Raji (cell line): ENCODE results near the gene TMEM183A.

Experiments used
- POLR2A ChIP-seq: IDR thresholded peaks from 2 replicates; pipeline ENCODE4 v1.6.1; 2011; ENCODE audit warnings: low read depth, low read length, control low read depth; ENCODE audit not compliant: insufficient read depth

TMEM183A gene

DNA sequence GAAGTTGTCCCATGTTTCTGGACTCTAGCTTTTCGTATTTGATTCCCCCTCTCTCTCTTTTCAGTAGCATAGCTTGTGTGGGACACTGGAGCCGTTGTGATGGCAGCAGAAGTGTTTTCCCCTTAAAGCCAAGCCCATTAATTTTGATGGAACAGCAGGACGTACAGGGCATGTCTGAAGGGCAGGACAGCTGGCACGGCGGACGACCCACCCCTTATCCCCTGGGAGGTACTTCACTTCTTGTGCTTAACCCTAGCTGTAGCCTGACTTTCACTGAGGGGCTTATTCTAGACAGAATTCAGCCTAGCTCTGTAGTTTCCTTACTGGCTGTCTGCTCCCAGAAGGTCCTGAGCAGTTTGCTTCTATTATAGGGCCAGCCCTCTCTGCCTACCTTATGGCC, 10.5 kb downstream of the TMEM183A start:
- no peak for TF ChIP-seq POLR2A

DNA sequence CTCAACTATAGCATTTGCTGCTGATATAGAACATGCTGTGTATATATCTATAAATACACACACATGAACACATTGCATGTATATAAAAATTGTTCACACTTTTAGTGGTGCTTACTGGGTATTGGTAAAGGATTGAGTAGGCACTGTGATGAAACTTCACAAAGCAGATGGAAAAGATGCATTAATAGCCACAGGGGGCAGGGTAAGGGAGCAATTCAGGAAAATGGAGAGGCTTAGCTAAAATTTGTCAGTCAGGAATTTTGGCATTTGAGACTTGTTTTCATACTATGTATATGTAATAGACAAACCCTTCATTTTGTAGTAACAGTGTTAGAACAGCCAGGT, 18.5 kb downstream of the TMEM183A start:
- no peak for TF ChIP-seq POLR2A

DNA sequence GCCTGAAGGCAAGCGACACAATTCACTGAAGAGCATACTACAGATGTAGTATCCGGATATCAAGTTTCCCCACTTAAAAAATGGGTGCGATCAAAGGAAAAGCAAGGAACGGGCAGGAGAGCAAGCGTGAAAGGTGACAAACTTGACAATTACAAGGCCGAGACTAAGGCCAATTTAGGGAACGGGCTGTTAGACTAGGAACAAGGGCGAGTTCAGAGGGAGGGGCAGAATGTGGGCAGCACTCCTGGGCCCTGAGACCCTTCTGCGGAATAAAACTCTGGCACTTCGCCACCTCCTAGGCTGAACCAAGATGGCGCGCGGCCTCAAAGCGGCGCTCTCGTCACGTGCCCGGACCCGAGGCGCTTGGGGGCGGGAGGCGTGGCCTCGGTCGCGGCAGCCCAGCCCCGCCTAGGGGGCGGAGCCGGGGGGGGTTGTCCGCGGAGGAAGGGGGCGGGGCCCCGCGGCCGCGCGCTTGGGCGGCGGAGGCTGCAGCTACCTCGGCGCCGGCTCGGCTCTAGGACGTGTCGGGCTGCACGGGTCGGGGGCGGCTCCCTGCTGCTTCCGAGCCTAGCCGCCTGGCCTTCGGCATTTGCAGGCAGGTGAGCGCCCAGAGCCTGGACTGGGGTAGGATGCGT, 19.0 kb downstream of the TMEM183A start, which contains the start of gene PPFIA4:
Gene PPFIA4 (plus strand): TSS at position 461 of the 635 bp plus-strand sequence. CDS start 12,518 bp downstream, outside the sequence.
- no peak for TF ChIP-seq POLR2A

DNA sequence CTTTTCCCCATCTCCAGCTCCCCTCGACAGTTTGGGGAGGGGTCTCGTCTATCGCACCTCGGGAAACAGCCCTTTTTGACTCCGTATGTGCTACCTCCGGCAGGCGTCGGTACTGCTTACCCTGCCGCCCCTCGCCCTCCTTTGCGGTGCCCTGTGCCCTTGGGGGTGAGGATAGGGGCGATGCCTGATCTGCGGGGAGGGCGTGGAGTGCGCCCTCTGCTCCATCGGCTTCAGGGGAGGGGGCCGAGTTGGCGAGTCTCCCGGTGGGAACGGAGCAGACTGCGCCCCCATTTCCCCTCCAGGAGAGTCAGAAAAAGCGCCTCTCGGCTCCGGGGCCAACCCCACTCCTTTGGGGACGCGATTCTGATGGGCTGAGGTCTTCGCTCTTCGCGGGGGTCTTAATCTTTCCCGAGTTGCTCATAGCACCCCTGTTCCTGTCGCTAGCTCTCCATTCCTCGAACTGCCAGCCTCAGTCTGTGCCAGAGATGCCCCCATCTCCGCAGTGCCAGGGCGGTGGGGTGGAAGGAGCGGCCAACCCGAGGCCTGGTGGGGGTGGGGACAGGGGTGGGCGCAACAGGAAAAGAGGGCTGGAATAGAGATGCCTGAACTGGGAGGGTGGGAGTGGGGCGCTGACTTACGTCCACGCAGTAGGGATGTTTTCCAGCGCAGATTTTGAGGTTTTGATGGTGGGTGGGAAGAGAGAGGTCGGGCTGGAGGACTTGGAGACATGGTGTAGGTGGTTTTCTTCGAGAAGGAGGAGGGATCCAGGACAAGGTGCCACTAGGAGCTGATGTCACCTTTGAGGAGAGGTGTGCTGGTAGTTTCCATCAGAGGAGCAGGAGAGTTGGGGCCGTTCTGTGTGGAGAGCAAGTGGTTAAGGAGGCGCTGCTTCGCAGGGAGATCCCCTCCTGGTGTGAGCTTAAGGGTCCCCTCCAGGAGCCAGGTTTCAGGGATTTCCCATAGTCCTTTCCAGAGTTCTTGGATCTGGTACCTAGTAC, 19.8 kb downstream of the TMEM183A start:
- TF ChIP-seq POLR2A = no peak

DNA sequence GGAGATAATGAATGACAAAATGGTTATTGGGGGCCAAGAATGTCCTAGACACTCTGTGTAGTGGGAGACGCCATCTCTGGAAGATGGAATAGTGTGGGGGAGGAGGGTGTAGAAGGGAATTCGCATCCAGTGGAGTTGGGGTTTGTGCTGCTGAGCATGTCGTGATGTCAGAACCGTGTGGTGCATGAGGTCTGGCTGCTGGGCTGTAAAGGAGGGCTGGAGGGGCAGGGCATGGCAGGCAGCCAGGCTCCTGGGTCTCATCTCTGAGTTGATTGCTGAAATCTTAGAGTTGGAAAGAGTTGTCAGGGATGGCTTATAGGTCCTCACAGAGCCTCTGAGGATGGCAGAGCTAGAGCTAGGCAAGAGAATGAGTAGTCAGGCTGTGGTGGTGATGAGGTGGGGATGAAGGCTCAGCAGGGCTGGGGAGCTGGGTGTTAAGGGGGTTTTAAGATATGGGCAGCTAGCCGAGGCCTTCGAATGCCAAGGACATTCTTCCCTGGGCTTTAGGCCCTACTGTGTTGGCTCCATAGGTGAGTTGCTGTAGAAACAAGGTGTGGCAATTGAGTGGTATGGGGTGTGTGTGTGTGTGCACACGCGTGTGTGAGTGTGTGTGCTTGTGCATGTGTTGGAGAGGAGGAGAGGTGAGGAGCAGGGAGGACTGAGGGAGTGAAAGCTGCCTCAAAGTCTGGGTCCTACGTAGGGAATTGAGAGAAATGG, 21.1 kb downstream of the TMEM183A start:
- TF ChIP-seq POLR2A = no peak

DNA sequence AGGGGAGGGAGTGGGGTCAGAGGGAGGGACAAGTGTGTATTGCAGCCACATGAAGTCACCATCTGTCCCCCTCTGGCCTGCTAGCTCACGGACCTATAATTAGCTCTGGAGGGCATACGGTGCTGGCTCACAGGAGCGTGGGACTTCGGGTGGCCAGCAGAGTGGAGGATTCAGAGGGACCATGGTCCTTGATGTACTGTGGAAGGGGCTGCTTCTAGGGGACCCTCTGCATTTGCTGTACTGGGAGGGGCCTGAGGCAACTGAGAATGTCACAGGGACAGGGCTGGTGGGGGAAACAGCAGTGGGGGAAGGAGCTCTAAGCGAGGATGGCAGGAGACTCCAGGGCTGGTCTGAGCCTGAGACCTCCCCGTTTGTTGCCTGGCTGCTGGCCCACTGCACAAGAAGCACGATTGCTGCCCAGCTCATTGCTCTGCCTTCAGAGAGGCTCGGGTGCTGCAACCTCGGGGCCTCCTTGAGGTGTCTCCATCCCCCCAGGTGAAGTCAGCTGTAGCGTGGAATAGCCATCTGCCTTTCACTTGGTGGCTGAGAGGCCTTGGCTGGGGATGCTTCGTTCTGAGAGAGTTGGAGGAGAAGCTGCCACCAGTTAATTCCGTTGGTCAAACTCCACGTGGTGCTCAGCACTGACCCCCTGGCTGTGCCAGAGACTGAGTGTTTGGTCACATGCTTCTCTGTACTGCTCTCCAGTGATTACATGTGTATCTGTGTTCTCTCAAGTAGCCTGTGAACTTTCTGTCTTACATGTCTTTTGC, 21.8 kb downstream of the TMEM183A start:
- no peak for TF ChIP-seq POLR2A

DNA sequence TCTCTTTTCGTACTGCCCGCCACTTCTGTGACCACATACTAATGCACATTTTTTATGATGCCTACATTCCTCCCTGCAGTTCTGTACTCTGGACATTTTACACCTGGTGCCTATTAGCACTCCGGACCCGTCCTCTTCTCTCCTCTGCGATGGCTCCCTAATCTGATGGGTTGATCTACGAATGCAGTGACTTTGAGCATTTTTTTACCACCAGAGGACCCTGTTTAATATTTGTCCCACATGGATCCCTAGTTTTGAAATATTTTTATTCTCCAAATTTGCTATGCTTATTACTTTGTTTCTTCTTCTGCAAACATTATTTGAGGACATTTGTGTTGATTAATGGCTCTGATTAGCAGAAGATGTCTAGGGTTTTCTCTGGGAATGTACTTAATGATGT, 24.3 kb downstream of the TMEM183A start:
- no peak for TF ChIP-seq POLR2A

DNA sequence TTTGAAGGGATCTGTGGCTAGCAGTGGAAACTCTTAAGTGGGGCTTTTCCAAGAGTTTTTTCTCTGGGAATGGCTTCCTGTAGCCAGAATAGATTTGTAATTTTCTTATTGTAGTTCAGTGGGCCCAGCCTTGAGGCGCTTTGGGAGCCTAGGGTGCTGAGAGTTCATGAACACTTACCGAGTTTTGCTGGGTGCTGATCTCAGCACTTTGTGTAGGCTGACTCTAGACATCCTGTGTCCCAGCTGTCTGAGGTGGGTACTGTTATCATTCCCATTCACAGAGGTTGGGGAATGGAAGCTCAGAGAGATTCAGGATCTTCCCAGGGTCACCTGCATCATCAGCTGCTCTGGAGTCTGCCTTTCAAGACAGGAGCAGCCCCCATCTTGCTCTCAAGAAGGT, 26.1 kb downstream of the TMEM183A start:
- no peak for TF ChIP-seq POLR2A

DNA sequence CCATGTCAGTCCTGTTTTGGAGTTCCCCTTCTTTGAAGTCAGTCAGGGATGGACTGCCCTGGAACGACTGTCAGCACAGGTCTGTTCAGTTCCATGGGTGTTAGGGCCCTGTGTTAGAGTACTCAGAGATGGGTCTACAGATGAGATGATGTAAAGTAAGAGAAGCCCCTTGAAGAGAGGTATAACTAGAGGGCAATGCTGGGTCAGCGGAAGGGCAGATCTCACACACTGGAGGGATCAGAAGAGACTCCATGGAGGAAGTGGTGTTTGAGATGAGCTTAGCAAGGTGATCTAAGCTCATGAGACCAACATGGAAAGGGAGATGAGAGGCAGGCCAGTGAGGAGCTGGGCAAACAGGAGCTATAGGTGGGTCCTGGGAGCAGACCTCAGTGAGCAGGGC, 26.7 kb downstream of the TMEM183A start:
- no peak for TF ChIP-seq POLR2A

DNA sequence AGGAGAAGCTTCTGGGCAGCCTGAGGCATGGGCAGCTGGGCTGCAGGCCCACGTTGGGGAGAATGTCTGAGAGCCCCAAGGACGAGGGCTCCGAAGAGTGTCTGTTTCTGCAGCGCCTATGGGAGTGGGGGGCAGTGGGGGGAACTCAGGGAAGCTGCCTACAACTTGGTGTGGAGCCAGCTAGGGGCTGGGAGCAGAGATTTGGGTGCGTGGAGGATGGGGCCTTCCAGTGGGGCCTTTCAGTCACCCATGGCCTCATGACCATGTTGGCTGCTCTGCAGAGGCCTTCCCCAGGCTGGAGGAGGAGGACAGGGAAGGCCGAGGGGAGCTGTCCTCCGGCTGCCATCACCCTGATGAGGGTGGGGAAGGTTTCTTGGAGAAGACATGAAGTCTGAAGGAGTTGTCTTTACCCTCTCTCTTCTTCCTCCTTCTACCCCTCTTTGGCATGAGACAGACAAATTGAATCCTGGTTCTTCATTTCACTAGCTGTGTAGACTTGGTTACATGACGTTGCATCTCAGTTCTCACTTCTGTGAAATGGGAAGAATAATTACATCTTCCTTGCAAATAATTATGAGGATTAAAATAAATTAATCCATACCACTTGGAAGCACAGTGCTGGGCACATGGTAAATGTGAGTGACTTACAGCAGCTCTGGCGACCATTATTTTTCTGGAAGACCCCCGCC, 27.4 kb downstream of the TMEM183A start:
- no peak for TF ChIP-seq POLR2A

DNA sequence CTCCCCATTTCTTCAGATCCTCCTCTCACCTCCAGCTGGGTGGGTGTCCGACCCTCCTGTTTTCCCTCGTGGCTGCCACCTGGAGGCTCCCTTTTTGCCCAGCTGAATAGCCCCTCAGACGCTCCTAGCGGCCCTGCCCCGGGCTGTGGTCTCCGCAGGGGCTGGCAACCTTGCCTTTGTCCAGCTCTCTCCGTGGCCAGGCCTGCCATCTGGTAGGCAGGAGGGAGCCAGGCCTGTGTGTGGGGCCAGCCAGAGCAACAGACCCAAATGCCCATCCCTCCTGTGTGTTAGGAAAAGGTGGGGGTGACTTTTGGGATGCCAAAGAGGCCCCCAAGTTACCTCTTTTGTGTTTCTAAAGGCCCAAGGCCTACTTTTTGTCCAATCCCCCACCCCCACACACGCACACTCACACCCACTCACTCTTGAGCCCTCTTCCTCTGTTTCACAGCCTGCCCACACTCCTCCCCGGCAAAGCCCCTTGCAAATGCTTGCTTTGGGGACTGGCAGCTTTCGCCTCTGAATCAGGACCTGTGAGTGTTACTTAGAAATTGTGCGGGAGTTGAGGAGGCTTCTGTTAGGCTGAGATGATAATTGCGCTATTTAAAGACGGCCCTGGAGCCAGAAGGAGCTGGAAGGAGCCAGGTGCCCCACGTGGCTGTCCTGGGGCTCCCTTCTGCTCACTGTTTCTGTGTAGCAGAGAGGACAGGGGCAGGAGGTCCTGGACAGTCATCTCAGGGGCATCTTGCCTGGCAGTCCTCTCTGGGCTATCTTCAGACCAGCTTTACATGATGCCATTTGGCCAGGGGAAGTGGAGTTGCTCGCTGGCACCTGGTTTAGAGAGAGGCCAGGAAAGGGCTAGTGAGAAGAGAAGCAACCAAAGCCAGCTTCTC, 28.2 kb downstream of the TMEM183A start:
- no peak for TF ChIP-seq POLR2A

DNA sequence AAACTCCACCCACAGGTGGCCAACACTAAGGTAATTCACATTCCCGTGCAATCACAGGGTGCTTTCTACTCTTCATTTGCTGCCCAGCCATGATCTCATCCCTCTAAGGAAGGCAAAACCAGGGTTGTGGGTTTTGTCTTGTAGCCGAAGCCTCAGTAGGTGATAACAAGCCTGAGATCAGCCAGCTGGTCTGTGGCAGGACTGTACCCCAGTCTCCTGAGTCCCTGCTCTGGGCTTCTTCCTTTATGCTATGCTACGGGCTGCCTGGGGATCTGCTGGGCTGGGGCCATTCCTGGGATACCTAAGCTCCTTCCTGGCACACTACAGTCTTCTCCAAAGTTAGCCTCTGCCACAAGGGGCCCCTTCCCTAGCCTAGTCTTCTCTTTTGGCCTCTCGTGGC, 29.0 kb downstream of the TMEM183A start:
- no peak for TF ChIP-seq POLR2A

DNA sequence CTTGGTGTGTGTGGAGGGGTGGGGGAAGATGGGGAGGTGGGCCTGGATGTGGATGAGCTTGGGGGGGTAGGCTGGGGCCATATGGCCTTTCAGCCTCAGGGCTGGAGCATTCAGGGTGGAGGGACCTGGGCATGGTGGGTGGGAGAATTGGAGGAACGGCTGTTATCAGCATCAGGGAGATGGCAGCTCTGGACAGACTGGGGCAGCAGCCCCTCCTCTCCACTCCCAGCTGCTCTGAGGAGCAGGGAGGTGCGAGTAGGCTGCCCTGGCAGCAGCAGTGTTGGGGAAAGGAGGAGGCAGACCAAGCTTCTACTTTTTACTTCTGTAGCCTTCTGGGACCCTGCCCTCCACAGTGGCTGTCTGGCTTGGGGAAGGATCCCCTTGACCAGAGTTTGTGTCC, 29.4 kb downstream of the TMEM183A start:
- TF ChIP-seq POLR2A = no peak
